GM19099 (cell line): Measurements from ENCODE around the gene CCDC137.

Experiments
- POLR2A ChIP-seq: IDR thresholded peaks from 3 replicates; pipeline ENCODE4 v1.6.1; 2011; ENCODE audit warnings: low read depth; ENCODE audit not compliant: insufficient read length; ENCODE audit errors: extremely low read depth

Gene CCDC137

GRCh38 chr17:81685108-81685507 is 18.6 kb downstream of the CCDC137 start:
- no peak for TF ChIP-seq POLR2A

DNA sequence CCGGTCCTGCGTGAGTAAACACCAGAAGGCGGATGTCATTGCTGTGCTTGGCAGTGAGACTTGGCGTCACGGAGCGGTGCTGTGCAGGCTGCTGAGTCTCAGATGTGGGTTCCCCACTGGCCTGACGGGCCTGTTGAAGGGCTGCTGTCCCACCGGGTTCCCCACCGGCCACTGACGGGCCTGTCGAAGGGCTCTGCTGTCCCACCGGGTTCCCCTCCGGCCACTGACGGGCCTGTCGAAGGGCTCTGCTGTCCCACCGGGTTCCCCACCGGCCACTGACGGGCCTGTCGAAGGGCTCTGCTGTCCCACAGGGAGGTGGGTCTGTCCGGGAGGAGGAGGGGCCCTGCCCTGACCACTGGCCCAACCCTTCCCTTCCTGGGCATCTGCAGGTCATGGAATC is 20.1 kb downstream of the CCDC137 start:
- TF ChIP-seq POLR2A, result no peak

DNA sequence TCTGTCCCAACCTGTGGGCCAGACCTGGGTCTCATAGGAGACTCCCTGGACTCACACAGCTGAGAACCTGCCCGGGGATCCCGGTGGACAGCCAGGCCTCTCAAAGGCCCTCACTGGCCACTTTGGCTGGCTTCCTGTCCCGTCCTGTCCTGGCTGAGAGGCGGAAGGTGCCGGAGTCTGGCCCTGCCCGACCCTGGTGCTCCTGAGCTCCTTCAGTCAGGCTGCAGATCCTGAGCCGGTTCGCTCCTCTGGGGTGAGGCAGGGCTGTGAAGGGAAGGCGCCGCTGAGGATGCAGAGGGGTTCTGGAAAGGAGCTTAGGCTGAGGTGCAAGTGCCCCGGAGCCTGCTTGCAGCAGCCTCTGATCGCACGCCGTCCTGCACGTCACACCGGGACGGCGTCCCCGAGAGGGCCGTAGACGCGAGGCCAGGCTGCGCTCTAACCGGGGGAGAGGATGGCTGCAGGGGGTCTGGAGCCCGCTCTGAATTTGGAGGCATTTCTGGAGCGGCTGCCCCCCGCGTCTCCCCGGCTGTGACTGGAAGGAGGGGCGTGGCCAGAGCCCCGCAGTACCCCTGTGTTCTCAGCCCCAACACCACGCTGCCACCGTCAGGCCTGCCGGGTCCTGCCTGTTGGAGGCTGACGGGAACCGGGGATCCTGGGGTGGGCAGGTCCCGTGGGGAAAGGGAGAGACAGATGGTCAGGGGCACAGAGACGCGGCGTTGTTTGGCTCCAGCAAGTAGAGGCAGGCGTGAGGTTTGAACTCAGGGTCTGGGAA is 21.4 kb downstream of the CCDC137 start:
- TF ChIP-seq POLR2A, result no peak

DNA sequence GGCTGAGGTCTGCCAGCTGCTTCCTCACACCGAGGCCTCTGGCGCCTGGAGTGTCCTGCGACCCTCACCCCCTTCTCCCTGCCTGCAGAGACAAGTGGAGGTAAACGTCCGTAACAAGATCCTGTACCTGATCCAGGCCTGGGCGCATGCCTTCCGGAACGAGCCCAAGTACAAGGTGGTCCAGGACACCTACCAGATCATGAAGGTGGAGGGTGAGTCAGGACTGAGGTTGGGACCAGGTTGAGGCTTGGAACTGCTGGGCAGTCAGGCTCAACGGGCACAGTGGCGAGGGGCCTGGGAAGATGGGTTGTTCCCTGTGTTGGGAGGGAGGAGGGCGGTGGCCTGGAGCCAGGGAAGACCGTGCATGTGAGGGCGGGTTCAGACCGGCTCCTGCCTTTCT is 22.1 kb downstream of the CCDC137 start:
- no peak for TF ChIP-seq POLR2A

GRCh38 chr17:81690066-81690465 is 23.5 kb downstream of the CCDC137 start:
- no peak for TF ChIP-seq POLR2A

GRCh38 chr17:81690549-81690948 is 24.0 kb downstream of the CCDC137 start:
- no peak for TF ChIP-seq POLR2A

- TF ChIP-seq POLR2A, result no peak
Measured at GRCh38 chr17:81691196-81691595, 24.7 kb downstream of the CCDC137 start.

DNA sequence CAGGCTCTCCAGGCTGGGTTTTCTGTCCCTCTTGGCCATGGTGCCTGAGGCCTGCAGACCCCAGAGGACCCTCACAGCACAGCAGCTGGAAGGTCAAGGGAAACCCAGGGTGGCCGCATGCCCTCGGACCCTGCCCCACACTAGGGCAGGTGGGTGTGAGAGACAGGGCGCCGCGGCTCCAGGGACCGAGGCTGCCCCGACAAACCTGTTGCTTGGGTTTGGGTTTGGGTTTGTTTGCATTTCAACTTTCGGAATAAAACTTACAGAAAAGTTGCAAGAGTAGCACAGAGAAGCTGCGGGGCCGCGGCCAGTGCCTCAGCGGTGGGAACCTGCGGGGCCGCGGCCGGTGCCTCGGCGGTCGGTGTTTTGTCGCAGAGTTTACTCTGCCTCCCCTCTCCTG is 25.1 kb downstream of the CCDC137 start:
- no peak for TF ChIP-seq POLR2A

DNA sequence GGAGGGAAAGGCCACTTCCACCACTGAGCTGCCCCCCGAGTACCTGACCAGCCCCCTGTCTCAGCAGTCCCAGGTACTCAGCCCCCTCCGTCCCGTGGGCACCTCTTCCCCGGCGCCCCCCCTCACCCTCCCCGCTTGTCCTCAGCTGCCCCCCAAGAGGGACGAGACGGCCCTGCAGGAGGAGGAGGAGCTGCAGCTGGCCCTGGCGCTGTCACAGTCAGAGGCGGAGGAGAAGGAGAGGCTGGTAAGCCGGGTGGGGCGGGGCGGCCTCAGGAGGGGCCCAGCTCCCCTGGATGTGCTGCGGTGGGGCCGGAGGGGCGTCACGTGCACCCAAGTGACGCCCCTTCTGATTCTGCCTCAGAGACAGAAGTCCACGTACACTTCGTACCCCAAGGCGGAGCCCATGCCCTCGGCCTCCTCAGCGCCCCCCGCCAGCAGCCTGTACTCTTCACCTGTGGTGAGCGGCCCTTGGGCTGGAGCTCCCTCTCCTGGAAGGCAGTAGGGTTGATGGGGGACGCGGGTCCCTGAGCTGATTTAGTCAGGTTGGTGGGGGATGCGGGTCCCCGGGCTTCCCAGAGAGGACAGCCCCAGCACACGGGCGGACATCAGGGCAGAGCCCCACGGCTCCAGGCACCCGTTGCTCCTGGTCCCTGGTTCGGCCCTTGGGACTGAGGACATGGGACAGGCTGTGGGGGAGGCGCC is 27.1 kb downstream of the CCDC137 start:
- TF ChIP-seq POLR2A, result no peak

- TF ChIP-seq POLR2A, result no peak
Measured at GRCh38 chr17:81694810-81695209, 28.3 kb downstream of the CCDC137 start.

GRCh38 chr17:81695211-81695610 is 28.7 kb downstream of the CCDC137 start:
- TF ChIP-seq POLR2A, result no peak

GRCh38 chr17:81695801-81696200 is 29.3 kb downstream of the CCDC137 start:
- TF ChIP-seq POLR2A, result no peak

GRCh38 chr17:81696218-81696941 is 29.8 kb downstream of the CCDC137 start:
- TF ChIP-seq POLR2A, result no peak

DNA sequence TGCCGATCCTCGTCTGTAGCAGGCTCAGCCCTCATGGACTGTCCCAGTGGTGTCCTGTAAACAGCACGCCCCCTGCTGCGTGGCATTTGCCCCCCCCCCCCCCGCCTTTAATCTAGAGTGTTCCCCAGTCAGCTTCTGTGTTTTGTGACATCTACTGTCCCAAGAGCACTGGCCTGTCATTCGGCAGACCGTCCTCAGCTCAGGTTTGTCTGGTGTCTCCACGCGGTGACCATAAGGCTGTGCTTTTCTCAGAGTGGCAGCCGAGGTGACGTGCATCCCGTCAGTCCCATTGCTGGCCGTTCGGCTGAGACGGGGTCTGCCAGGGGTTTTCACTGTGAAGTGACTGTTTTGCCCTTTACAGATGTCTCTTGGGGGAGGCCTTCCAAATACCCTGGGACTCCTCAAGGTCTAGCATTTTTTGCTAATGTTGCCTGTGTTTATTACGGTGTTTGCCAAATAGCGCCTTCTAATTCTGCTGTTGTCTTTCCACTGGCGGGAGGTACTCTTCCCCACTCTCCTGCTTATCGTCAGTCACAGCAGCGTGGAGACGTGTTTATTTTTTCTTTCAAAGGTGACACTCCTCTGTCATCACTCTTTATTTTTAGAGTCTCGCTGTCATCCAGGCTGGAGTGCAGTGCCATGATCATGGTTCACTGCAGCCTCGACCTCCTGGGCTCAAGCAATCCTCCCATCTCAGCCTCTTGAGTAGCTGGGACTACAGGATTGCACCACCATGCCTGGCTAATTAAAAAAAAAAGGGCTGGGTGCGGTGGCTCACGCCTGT is 30.9 kb downstream of the CCDC137 start:
- no peak for TF ChIP-seq POLR2A

- TF ChIP-seq POLR2A, result no peak
Measured at GRCh38 chr17:81700353-81701287, 34.1 kb downstream of the CCDC137 start.
